ENCODE data around the gene PNMA6A.
A peak's percentile ranks its signal among the peaks of the same experiment; 100 is the strongest.
"Not testable (repeated sequence)": the region's sequence is repeated elsewhere in the genome, so short reads cannot be mapped to it uniquely, and the experiment has no call there.

The PNMA6A gene

GRCh38 chrX:153071909-153072583 lies at the start of gene PNMA6A:
PNMA6A (plus strand) TSS chrX:153072454; CDS start chrX:153073063, 609 bp downstream.
- not testable (repeated sequence) for H3K27ac ChIP-seq

DNA sequence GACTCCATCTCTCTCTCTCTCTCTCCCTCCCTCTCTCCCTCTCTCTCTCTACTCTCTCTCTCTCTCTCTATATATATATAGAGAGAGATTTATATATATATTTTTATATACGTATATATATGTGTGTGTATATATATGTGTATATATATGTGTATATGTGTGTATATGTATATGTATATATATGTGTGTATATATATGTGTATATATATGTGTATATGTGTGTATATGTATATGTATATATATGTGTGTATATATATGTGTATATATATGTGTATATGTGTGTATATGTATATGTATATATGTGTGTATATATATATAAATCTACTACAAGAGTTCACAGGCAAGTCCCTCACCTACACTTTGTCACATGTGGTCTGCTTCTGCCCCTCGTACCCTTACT lies 45.8 kb upstream of the PNMA6A start:
- H3K27ac ChIP-seq = not testable (repeated sequence)

DNA sequence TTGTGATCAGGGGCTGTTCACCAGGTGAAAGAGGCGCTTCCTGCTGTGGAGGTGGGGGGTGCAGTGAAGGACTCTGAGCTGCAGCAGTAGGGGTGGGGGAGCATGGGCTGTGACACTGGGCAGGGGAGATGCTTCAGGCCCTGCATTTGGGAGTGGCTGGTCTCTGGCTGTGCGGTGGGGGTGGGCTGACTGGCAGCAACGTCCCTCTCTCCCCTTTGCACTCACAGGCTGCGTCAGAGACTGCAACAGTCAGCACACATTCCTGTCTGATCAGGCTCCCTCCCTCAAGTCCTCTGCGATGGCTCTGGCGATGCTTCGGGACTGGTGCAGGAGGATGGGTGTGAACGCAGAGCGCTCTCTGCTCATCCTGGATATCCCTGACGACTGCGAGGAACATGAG lies 43.8 kb upstream of the PNMA6A start:
- not testable (repeated sequence) for H3K27ac ChIP-seq

DNA sequence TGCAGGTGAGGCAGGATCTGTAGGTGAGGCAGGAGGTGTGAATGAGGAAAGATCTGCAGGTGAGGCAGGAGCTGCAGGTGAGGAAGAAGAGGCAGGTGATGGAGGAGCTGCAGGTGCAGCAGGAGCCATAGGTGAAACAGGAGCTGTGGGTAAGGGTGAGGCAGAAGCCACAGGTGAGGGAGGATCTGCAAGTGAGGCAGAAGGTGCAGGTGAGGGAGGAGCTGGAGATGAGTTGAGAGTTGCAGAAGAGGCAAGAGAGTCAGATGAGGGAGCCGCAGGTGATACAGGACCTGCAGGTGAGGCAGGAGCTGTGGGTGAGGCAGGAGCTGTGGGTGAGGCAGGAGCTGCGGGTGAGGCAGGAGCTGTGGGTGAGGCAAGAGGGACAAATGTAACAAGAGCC lies 43.1 kb upstream of the PNMA6A start:
- H3K27ac ChIP-seq = no peak overlapping the region
- TF ChIP-seq, protein P1, sequence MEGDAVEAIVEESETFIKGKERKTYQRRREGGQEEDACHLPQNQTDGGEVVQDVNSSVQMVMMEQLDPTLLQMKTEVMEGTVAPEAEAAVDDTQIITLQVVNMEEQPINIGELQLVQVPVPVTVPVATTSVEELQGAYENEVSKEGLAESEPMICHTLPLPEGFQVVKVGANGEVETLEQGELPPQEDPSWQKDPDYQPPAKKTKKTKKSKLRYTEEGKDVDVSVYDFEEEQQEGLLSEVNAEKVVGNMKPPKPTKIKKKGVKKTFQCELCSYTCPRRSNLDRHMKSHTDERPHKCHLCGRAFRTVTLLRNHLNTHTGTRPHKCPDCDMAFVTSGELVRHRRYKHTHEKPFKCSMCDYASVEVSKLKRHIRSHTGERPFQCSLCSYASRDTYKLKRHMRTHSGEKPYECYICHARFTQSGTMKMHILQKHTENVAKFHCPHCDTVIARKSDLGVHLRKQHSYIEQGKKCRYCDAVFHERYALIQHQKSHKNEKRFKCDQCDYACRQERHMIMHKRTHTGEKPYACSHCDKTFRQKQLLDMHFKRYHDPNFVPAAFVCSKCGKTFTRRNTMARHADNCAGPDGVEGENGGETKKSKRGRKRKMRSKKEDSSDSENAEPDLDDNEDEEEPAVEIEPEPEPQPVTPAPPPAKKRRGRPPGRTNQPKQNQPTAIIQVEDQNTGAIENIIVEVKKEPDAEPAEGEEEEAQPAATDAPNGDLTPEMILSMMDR (IDR thresholded peaks at IDR 0.05) = no peak
- no peak for TF ChIP-seq ZFX (IDR thresholded peaks at IDR 0.05; ENCODE audit: borderline replicate concordance)

GRCh38 chrX:153029875-153030274 lies 42.4 kb upstream of the PNMA6A start:
- H3K27ac ChIP-seq = no peak overlapping the region
- TF ChIP-seq ZFX (IDR thresholded peaks at IDR 0.05; ENCODE audit: borderline replicate concordance) = no peak
- TF ChIP-seq, protein P1 (IDR thresholded peaks at IDR 0.05) = no peak

- H3K27ac ChIP-seq = no peak overlapping the region
- no peak for TF ChIP-seq ZFX (IDR thresholded peaks at IDR 0.05; ENCODE audit: borderline replicate concordance)
- TF ChIP-seq, protein P1 (IDR thresholded peaks at IDR 0.05) = no peak
These were observed 41.5 kb upstream of the PNMA6A start for GRCh38 chrX:153030801-153031200.

GRCh38 chrX:153032397-153033118 lies 39.7 kb upstream of the PNMA6A start:
- no peak for TF ChIP-seq ZFX (IDR thresholded peaks at IDR 0.05; ENCODE audit: borderline replicate concordance)
- TF ChIP-seq, protein P1 (IDR thresholded peaks at IDR 0.05) = peak; percentile 80
- H3K27ac ChIP-seq = no peak overlapping the region; the same call in 1 of the 2 replicates

DNA sequence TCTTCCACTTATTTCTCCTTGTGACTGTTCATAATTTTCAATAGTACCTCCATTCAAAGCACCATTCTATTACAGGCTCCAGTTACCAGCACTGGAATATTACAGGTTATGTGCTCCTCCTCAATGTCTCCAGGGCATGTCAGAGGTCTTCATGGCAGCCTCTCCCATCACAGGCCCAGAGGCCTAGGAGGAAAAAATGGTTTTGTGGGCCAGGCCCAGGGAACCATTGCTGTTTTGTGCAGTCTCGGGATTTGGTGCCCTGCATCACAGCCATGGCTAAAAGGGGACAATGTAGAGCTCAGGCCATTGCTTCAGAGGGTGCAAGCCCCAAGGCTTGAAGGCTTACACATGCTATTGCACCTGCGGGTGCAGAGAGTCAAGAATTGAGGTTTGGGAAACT lies 23.2 kb upstream of the PNMA6A start:
- no peak overlapping the region for H3K27ac ChIP-seq
- TF ChIP-seq, protein P1 (IDR thresholded peaks at IDR 0.05) = no peak
- TF ChIP-seq ZFX (IDR thresholded peaks at IDR 0.05; ENCODE audit: borderline replicate concordance) = no peak

GRCh38 chrX:153052534-153052933 lies 19.7 kb upstream of the PNMA6A start:
- H3K27ac ChIP-seq = no peak overlapping the region
- TF ChIP-seq ZFX (IDR thresholded peaks at IDR 0.05; ENCODE audit: borderline replicate concordance) = no peak
- TF ChIP-seq, protein P1 (IDR thresholded peaks at IDR 0.05) = no peak
